GM12878 (cell line): ENCODE results near the gene SLC15A3. TPM values are rescaled to one million over a fixed set of nuclear protein-coding genes. Genes with fewer than 3 reads are reported as not detected.

Source experiments
- ATAC-seq: fragments of 200-7000 bp; cut with Tn5 transposase; 3 replicates; pipeline ENCODE4 v1.9.1; 2020; ENCODE audit warnings: mild to moderate bottlenecking, moderate library complexity
- BruUV-seq: library from RNA; stranded (reverse); fragments of 400-500 nt; replicated peaks from 2 replicates; lab custom pipeline; 2021; lab: Mats Ljungman, UMichigan
- CTCF ChIA-PET: fragments of 300-600 bp; sonication (Branson Sonifier 250); formaldehyde crosslinking; extraction: SDS; loops from one replicate; lab custom pipeline; 2021; ENCODE audit warnings: inconsistent platforms; lab: Yijun Ruan, JAX
- POLR2A ChIA-PET: fragments of 350-600 bp; formaldehyde crosslinking; extraction: SDS; loops from one replicate; lab custom pipeline; 2021; ENCODE audit warnings: inconsistent platforms; lab: Charles Lee
- RAD21 ChIA-PET: fragments of 300-600 bp; sonication (Branson Sonifier 250); formaldehyde crosslinking; loops from one replicate; lab custom pipeline; 2023; ENCODE audit warnings: antibody characterized with exemption; ENCODE audit not compliant: unreplicated experiment; lab: Charles Lee
- SMC1A ChIA-PET: fragments of 300-600 bp; sonication (Branson Sonifier 250); formaldehyde crosslinking; loops from one replicate; lab custom pipeline; 2023; ENCODE audit not compliant: unreplicated experiment, uncharacterized antibody; lab: Charles Lee
- DNase-seq: peaks from one replicate; pipeline ENCODE4 v3.0.0-alpha.2; 2011; ENCODE audit warnings: low read depth, low spot score
- FAIRE-seq: peaks from 3 replicates; lab custom pipeline; 2011; peaks lifted over from hg19 to GRCh38; lab: Jason Lieb, UNC
- H2AFZ ChIP-seq: 2 replicates; pipeline ENCODE4 v1.6.0; 2011; ENCODE audit warnings: low read depth, low read length, control low read depth; ENCODE audit not compliant: control insufficient read depth
- H3K27ac ChIP-seq: 2 replicates; pipeline ENCODE4 v1.5.1; 2011; ENCODE audit warnings: control low read depth; ENCODE audit not compliant: control insufficient read depth, insufficient read depth
- H3K27me3 ChIP-seq, 2 experiments: replicated peaks in 1 of 2; 2 replicates each; pipeline versions ENCODE4 v1.6.0 to v1.6.1; 2011; ENCODE audit warnings: low read length in 1 of 2; ENCODE audit not compliant: control insufficient read depth in 2 of 2, insufficient read depth in 2 of 2
- H3K36me3 ChIP-seq, 2 experiments: 2 replicates each; pipeline ENCODE4 v1.5.1; 2011; ENCODE audit warnings: low read length in 1 of 2; ENCODE audit not compliant: control insufficient read depth in 2 of 2, insufficient read depth in 2 of 2
- H3K4me1 ChIP-seq: 2 replicates; pipeline ENCODE4 v1.6.1; 2011; ENCODE audit warnings: mild to moderate bottlenecking, low read length, moderate library complexity, mixed read lengths; ENCODE audit not compliant: control insufficient read depth, insufficient read depth
- H3K4me2 ChIP-seq: 2 replicates; pipeline ENCODE4 v1.6.0; 2011; ENCODE audit warnings: control low read depth; ENCODE audit not compliant: control insufficient read depth, insufficient read depth
- H3K4me3 ChIP-seq: fragments of 200-600 bp; sonication (generic); 2 replicates; pipeline ENCODE4 v1.5.1; 2016
- H3K79me2 ChIP-seq: 2 replicates; pipeline ENCODE4 v1.6.0; 2011; ENCODE audit warnings: low read length; ENCODE audit not compliant: control insufficient read depth, insufficient read depth
- H3K9ac ChIP-seq: 2 replicates; pipeline ENCODE4 v1.8.0; 2011; ENCODE audit warnings: low read length, control low read depth, mixed read lengths; ENCODE audit not compliant: control insufficient read depth, insufficient read depth
- H3K9me3 ChIP-seq: replicated peaks from 3 replicates; pipeline ENCODE4 v1.5.1; 2011; ENCODE audit warnings: mild to moderate bottlenecking, low read length; ENCODE audit not compliant: control insufficient read depth, insufficient read depth
- H4K20me1 ChIP-seq: 2 replicates; pipeline ENCODE4 v1.6.0; 2011; ENCODE audit not compliant: control insufficient read depth, insufficient read depth
- ASH2L ChIP-seq: fragments of 300-600, 200-600 bp; sonication (generic); IDR thresholded peaks from 2 replicates; pipeline ENCODE4 v1.6.1; 2017; ENCODE audit warnings: low read depth, mild to moderate bottlenecking, borderline replicate concordance
- CBX3 ChIP-seq: fragments of 200-600 bp; sonication (generic); IDR thresholded peaks from 2 replicates; pipeline ENCODE4 v1.6.1; 2016; ENCODE audit warnings: low read depth, borderline replicate concordance
- CBX5 ChIP-seq: sonication (generic); IDR thresholded peaks from 2 replicates; pipeline ENCODE4 v1.6.1; 2016; ENCODE audit warnings: low read depth, moderate library complexity, mild to moderate bottlenecking, inconsistent platforms
- CREM ChIP-seq: IDR thresholded peaks from 2 replicates; pipeline ENCODE4 v1.6.1; 2014; ENCODE audit warnings: antibody characterized with exemption, low read depth
- LARP7 ChIP-seq: fragments of 450-650 bp; IDR thresholded peaks from 2 replicates; pipeline ENCODE4 v1.6.1; 2017; ENCODE audit warnings: mild to moderate bottlenecking
- MLLT1 ChIP-seq: fragments of 450-650 bp; IDR thresholded peaks from 2 replicates; pipeline ENCODE4 v1.6.1; 2016; ENCODE audit warnings: mild to moderate bottlenecking
- POLR2AphosphoS5 ChIP-seq: IDR thresholded peaks from 2 replicates; pipeline ENCODE4 v1.6.1; 2011; ENCODE audit warnings: mild to moderate bottlenecking, low read length, inconsistent platforms
- SMC3 ChIP-seq: IDR thresholded peaks from 2 replicates; pipeline ENCODE4 v1.6.1; 2011; ENCODE audit warnings: low read length, improper control_type of control experiment, borderline replicate concordance
- SPI1 ChIP-seq: IDR thresholded peaks from 2 replicates; pipeline ENCODE4 v1.6.1; 2011; ENCODE audit warnings: low read depth, mild to moderate bottlenecking, low read length, moderate library complexity, borderline replicate concordance; ENCODE audit not compliant: insufficient read depth
- SRF ChIP-seq, 2 experiments: IDR thresholded peaks; 2 replicates each; pipeline ENCODE4 v1.6.1; 2011; ENCODE audit warnings: low read depth in 2 of 2, low read length in 2 of 2, mild to moderate bottlenecking in 1 of 2, moderate library complexity in 1 of 2
- ZBTB40 ChIP-seq: fragments of 450-650 bp; IDR thresholded peaks from 2 replicates; pipeline ENCODE4 v1.6.1; 2016; ENCODE audit warnings: mild to moderate bottlenecking, moderate library complexity, borderline replicate concordance
- ZNF274 ChIP-seq: IDR thresholded peaks from one replicate; pipeline ENCODE4 v1.8.0; 2011; ENCODE audit not compliant: insufficient read length, insufficient read depth
- WGBS: methylation state at CpG from one replicate; pipeline ENCODE4 v1.1.6; 2016; ENCODE audit warnings: low lambda C conversion rate; ENCODE audit not compliant: insufficient replicate concordance, insufficient coverage; ENCODE audit errors: missing lambda C conversion rate; 5-methylcytosine and 5-hydroxymethylcytosine counted together
- in situ Hi-C: fragments of 300-500 bp; cut with MboI; formaldehyde crosslinking; loops from 9 replicates; pipeline ENCODE4 v1.14.3; 2018; ENCODE audit warnings: mixed read lengths
- intact Hi-C: fragments of 100-400 bp; cut with micrococcal nuclease; formaldehyde crosslinking; loops from one replicate; pipeline ENCODE4 v1.14.2; 2022; ENCODE audit not compliant: unreplicated experiment
- polyA plus RNA-seq, 11 experiments: library from polyadenylated mRNA; depleted of rRNA in 4 of 11; unstranded in 6 of 11; stranded (reverse) in 5 of 11; fragments of >200 nt; fragmentation: Nextera tagmentation in 4 of 11; fragmentation: Illumina TruSeq in 1 of 11; extraction: Ambion mirVana in 4 of 11; extraction: Trizol in 1 of 11; gene quantifications; 1 replicate in 1 of 11; 2 replicates in 10 of 11; pipeline versions ENCODE4 v1.2.1 to v1.2.3, GENCODE V29; 2011 to 2016; ENCODE audit warnings: inconsistent platforms in 2 of 11, missing spikeins in 2 of 11, low read depth in 1 of 11
- total RNA-seq, 4 experiments: library from RNA; depleted of rRNA in 3 of 4; stranded (reverse); fragments of >200 nt in 3 of 4; fragmentation: Illumina TruSeq in 1 of 4; extraction: Trizol in 1 of 4; gene quantifications; 2 replicates each; pipeline versions ENCODE4 v1.2.1 to v1.2.3, GENCODE V29; 2013 to 2021
- TF ChIP-seq, protein P1 (sequence below): IDR thresholded peaks from 2 replicates; pipeline ENCODE4 v1.6.1; 2012; ENCODE audit warnings: low read depth, low read length, improper control_type of control experiment
- TF ChIP-seq, protein P2 (sequence below): IDR thresholded peaks from 2 replicates; pipeline ENCODE4 v1.6.1; 2012; ENCODE audit warnings: low read depth, low read length, improper control_type of control experiment

SLC15A3 gene
- total and polyA plus RNA-seq, 10 of the 15 experiments (the other 5 are each of a cell fraction or from before 2014, with no cell fraction given), result 17.7 to 102 (median 55.8) TPM

- peak within 1 kb of the TSS; percentile 94 for H3K27ac ChIP-seq
- FAIRE-seq (peak; percentile 95), ATAC-seq (peak; percentile 67), DNase-seq (peak; percentile 86)
- BruUV-seq, result TSS peak; percentile 67
- peak within 1 kb of the TSS; percentile 82 for H3K4me3 ChIP-seq
- H3K36me3 ChIP-seq, result no peaks in the 10 kb centered on the region; a peak in 1 of 4 replicates
- under 1% methylated on average over 70 of the region's 70 CpGs for WGBS
- SMC1A ChIA-PET, result interaction anchor here (0.7 to 5.9 kb wide), 22 partner anchors 9 to 479 kb away, joined by 3 to 76 read pairs (median 5); partner anchors contain the start of genes MS4A1, SLC15A3, TMEM132A and TMEM216
- CTCF ChIA-PET, result interaction anchor here (0.5 to 4.5 kb wide), 25 partner anchors 8 to 948 kb away, joined by 3 to 46 read pairs (median 4); partner anchors contain the start of genes MS4A15, PRPF19, TMEM132A and TMEM216
- no peaks in the 10 kb centered on the region for H4K20me1 ChIP-seq
- intact Hi-C loops, result loop anchor here (2.0 kb wide), 2 partner anchors 39 to 147 kb away; partner anchors contain the start of gene SLC15A3
- H3K4me1 ChIP-seq, result peaks cover 59% of the 10 kb centered on the region
- H3K27me3 ChIP-seq, result no peaks in the 10 kb centered on the region
- POLR2A ChIA-PET, result interaction anchor here (0.6 to 3.2 kb wide), 19 partner anchors 9 to 447 kb away, joined by 3 to 11 read pairs (median 5); partner anchors contain the start of genes SLC15A3 and TMEM132A
- peaks cover 5% of the 10 kb centered on the region for H3K9me3 ChIP-seq
- peak within 1 kb of the TSS; percentile 99 for H3K4me2 ChIP-seq
- H3K79me2 ChIP-seq, result peaks cover 34% of the 10 kb centered on the region
- RAD21 ChIA-PET, result interaction anchor here (0.8 to 5.9 kb wide), 21 partner anchors 9 to 274 kb away, joined by 3 to 43 read pairs (median 4); partner anchors contain the start of gene TMEM132A
- peak within 1 kb of the TSS; percentile 100 for H2AFZ ChIP-seq
- peak within 1 kb of the TSS; percentile 85 for H3K9ac ChIP-seq
- in situ Hi-C loops, result no loop called here
- TF ChIP-seq CBX5 (no peak), SMC3 (no peak), CBX3 (no peak), LARP7 (peak; percentile 71), SRF (IDR thresholded peaks at IDR 0.05; ENCODE audit: low read depth in 2 of 2, low read length in 2 of 2) (no peak), ZNF274 (no peak), ZBTB40 (peak; percentile 71; the same call in 1 of the 2 replicates), MLLT1 (peak; percentile 67; the same call in 1 of the 2 replicates), ASH2L (no peak), POLR2AphosphoS5 (no peak), CREM (peak; percentile 71; the same call in 1 of the 2 replicates), SPI1 (no peak)
- TF ChIP-seq, protein P1, sequence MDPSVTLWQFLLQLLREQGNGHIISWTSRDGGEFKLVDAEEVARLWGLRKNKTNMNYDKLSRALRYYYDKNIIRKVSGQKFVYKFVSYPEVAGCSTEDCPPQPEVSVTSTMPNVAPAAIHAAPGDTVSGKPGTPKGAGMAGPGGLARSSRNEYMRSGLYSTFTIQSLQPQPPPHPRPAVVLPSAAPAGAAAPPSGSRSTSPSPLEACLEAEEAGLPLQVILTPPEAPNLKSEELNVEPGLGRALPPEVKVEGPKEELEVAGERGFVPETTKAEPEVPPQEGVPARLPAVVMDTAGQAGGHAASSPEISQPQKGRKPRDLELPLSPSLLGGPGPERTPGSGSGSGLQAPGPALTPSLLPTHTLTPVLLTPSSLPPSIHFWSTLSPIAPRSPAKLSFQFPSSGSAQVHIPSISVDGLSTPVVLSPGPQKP, result no peak
- TF ChIP-seq, protein P2, sequence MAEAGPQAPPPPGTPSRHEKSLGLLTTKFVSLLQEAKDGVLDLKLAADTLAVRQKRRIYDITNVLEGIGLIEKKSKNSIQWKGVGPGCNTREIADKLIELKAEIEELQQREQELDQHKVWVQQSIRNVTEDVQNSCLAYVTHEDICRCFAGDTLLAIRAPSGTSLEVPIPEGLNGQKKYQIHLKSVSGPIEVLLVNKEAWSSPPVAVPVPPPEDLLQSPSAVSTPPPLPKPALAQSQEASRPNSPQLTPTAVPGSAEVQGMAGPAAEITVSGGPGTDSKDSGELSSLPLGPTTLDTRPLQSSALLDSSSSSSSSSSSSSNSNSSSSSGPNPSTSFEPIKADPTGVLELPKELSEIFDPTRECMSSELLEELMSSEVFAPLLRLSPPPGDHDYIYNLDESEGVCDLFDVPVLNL, result no peak
Observed at GRCh38 chr11:60913793-60914632, 38.0 kb downstream of the SLC15A3 start, which contains the start of gene TMEM109. Gene TMEM109 (plus strand): TSS chr11:60914158. CDS start chr11:60919694, 5,536 bp downstream.
